Osteocyte (in vitro differentiated cells): Measurements from ENCODE around the gene OPCML. TPM values are rescaled to one million over a fixed set of nuclear protein-coding genes. Genes with fewer than 3 reads are reported as not detected.

Experiments used
- DNase-seq: peaks from one replicate; pipeline ENCODE4 v3.0.0; 2021; ENCODE audit warnings: mixed read lengths; ENCODE audit not compliant: unreplicated experiment; ENCODE audit errors: extremely low spot score
- H3K27ac Mint-ChIP-seq: one replicate; pipeline ENCODE4 v1.8.0; 2021; ENCODE audit warnings: mild to moderate bottlenecking, mixed read lengths; ENCODE audit not compliant: unreplicated experiment
- H3K27me3 Mint-ChIP-seq: one replicate; pipeline ENCODE4 v1.8.0; 2021; ENCODE audit warnings: mixed read lengths; ENCODE audit not compliant: unreplicated experiment
- H3K36me3 Mint-ChIP-seq: one replicate; pipeline ENCODE4 v1.8.0; 2021; ENCODE audit warnings: mixed read lengths; ENCODE audit not compliant: unreplicated experiment
- H3K4me1 Mint-ChIP-seq: one replicate; pipeline ENCODE4 v1.8.0; 2021; ENCODE audit warnings: mixed read lengths; ENCODE audit not compliant: unreplicated experiment
- H3K4me3 Mint-ChIP-seq: one replicate; pipeline ENCODE4 v1.8.0; 2021; ENCODE audit warnings: mild to moderate bottlenecking, moderate library complexity, mixed read lengths; ENCODE audit not compliant: unreplicated experiment
- H3K9me3 Mint-ChIP-seq: one replicate; pipeline ENCODE4 v1.8.0; 2021; ENCODE audit warnings: mixed read lengths; ENCODE audit not compliant: unreplicated experiment
- total RNA-seq: library from RNA; stranded (reverse); gene quantifications from 2 replicates; pipeline ENCODE4 v1.2.1, GENCODE V29; 2021
- TF ChIP-seq, protein P1 (sequence below): fragments of 200-600 bp; sonication (generic); IDR thresholded peaks from 2 replicates; pipeline ENCODE4 v1.5.0; 2021; ENCODE audit warnings: antibody characterized with exemption, mild to moderate bottlenecking, moderate library complexity

The OPCML gene
- total RNA-seq, 1 donor from 2014 or later: 0.11 TPM

DNA sequence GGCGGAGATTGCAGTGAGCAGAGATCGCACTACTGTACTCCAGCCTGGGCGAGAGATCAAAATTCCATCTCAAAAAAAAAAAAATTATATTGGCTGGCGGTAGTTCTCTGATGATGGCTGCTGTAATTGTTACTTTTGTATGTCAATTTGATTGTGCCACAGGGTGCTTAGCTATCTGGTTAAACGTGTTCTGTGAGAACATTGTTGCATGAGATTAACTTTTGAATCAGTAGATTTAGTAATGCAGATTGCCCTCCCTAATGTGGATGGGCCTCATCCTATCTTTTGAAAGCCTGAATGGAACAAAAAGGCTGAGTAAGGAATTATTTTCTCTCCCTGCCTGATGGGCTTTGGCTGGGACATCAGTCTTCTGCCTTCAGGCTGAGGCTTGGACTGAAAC lies 654.2 kb downstream of the OPCML start:
- TF ChIP-seq, protein P1, sequence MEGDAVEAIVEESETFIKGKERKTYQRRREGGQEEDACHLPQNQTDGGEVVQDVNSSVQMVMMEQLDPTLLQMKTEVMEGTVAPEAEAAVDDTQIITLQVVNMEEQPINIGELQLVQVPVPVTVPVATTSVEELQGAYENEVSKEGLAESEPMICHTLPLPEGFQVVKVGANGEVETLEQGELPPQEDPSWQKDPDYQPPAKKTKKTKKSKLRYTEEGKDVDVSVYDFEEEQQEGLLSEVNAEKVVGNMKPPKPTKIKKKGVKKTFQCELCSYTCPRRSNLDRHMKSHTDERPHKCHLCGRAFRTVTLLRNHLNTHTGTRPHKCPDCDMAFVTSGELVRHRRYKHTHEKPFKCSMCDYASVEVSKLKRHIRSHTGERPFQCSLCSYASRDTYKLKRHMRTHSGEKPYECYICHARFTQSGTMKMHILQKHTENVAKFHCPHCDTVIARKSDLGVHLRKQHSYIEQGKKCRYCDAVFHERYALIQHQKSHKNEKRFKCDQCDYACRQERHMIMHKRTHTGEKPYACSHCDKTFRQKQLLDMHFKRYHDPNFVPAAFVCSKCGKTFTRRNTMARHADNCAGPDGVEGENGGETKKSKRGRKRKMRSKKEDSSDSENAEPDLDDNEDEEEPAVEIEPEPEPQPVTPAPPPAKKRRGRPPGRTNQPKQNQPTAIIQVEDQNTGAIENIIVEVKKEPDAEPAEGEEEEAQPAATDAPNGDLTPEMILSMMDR: no peak

GRCh38 chr11:132876705-132877104 lies 655.6 kb downstream of the OPCML start:
- Mint-ChIP-seq H3K36me3 (no peaks in the 10 kb centered on the region), H3K4me3 (no peak overlapping the region), H3K9me3 (no peaks in the 10 kb centered on the region), H3K27me3 (no peaks in the 10 kb centered on the region), H3K27ac (no peak overlapping the region), H3K4me1 (peaks cover 7% of the 10 kb centered on the region)
- TF ChIP-seq, protein P1: no peak
- DNase-seq: no peak

More for the DNA sequence above, 654.2 kb downstream of the OPCML start:
- Mint-ChIP-seq H3K36me3 (no peaks in the 10 kb centered on the region), H3K4me3 (no peak overlapping the region), H3K9me3 (no peaks in the 10 kb centered on the region), H3K27me3 (no peaks in the 10 kb centered on the region), H3K4me1 (peaks cover 7% of the 10 kb centered on the region), H3K27ac (no peak overlapping the region)
- no peak for DNase-seq

DNA sequence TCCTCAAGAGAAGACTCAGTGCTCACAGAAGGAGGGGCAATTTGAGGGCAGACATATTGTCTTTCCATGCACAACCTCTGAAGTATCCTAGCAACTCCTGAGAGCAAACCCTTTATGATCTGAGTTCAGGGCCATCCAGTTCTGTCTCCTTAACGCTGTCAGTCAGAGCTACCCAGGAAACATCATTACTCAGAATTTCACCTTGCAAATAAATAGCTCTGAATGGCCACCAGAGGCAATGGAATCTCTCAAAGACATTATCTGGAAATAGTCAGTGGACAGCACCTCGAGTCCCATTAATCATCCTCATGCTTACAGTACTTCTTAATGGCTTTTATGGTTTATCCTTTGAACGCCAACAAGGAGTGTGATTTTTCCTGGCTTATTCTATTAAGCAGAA lies 656.1 kb downstream of the OPCML start:
- Mint-ChIP-seq H3K4me3 (no peak overlapping the region), H3K27ac (no peak overlapping the region), H3K36me3 (no peaks in the 10 kb centered on the region), H3K4me1 (peaks cover 7% of the 10 kb centered on the region), H3K9me3 (no peaks in the 10 kb centered on the region), H3K27me3 (no peaks in the 10 kb centered on the region)
- no peak for DNase-seq
- TF ChIP-seq, protein P1: no peak

DNA sequence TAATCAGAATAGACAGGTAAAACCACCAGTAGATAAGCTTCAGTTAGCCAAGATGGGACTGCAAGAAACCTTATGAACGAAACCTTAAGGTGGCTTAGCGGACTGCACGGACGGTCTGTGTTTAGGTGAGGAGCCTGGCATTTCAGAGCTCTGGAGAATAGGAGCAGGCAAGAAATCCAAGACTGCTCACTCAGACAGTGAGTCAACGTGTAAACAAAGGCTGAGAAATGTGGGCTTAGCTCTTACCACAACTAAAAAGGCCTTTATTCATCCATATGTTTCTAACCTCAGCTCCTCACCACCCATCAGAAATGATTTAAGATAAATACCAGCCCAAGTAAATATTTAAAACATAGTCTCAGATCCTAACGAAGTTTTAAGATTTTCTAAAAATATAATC lies 657.7 kb downstream of the OPCML start:
- Mint-ChIP-seq H3K9me3 (no peaks in the 10 kb centered on the region), H3K4me1 (peaks cover 7% of the 10 kb centered on the region), H3K27me3 (no peaks in the 10 kb centered on the region), H3K4me3 (no peak overlapping the region), H3K27ac (no peak overlapping the region), H3K36me3 (no peaks in the 10 kb centered on the region)
- TF ChIP-seq, protein P1: no peak
- no peak for DNase-seq

DNA sequence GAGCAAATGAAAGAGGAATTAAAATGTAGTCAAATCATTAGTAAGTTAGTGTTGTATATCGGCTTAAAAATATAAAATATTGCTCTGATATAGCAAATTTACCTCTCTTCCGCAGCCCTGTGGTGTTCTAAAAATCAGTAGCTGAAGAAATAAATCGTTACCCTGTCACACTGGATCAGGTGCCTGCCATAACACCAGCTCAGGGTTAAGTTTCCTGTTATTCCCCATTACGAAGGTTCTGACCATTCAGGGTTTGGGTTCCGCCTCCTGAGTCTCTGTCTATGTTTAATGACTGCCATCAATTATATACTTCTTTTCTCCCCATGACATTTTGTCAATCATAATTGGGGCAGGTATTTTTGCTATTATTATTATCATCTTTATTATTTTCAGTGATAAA lies 658.5 kb downstream of the OPCML start:
- TF ChIP-seq, protein P1: no peak
- H3K4me1 Mint-ChIP-seq: peaks cover 7% of the 10 kb centered on the region
- DNase-seq: no peak
- no peak overlapping the region for H3K4me3 Mint-ChIP-seq
- no peaks in the 10 kb centered on the region for H3K9me3 Mint-ChIP-seq
- H3K27me3 Mint-ChIP-seq: no peaks in the 10 kb centered on the region
- H3K27ac Mint-ChIP-seq: no peak overlapping the region
- H3K36me3 Mint-ChIP-seq: no peaks in the 10 kb centered on the region
